Transverse colon (tissue), 4 donors: ENCODE results near the gene JAKMIP1. TPM values are rescaled to one million over a fixed set of nuclear protein-coding genes. Genes with fewer than 3 reads are reported as not detected.

ENCODE experiments used
- DNase-seq: peaks from one replicate; pipeline ENCODE4 v3.0.0-alpha.2; 2019
- H3K27ac ChIP-seq, 4 donors: fragments of 200-600 bp; sonication (generic); 2 replicates each; pipeline ENCODE4 v1.5.1; 2016 to 2018; ENCODE audit warnings: inconsistent platforms in 4 of 4
- H3K27me3 ChIP-seq: fragments of 200-600 bp; sonication (generic); 2 replicates; pipeline ENCODE4 v1.5.1; 2017; ENCODE audit warnings: inconsistent platforms
- H3K36me3 ChIP-seq, 4 donors: fragments of 200-600 bp; sonication (generic); 2 replicates each; pipeline ENCODE4 v1.5.1; 2017 to 2019; ENCODE audit warnings: inconsistent platforms in 4 of 4
- H3K4me1 ChIP-seq, 4 donors: fragments of 200-600 bp; sonication (generic); 2 replicates each; pipeline ENCODE4 v1.5.1; 2017 to 2020; ENCODE audit warnings: inconsistent platforms in 4 of 4
- H3K4me3 ChIP-seq, 4 donors: fragments of 200-600 bp; sonication (generic); 1 replicate in 1 of 4; 2 replicates in 3 of 4; pipeline versions ENCODE4 v1.5.1 to v1.6.1; 2017 to 2019; ENCODE audit warnings: inconsistent platforms in 4 of 4
- H3K9me3 ChIP-seq, 2 donors: fragments of 200-600 bp; sonication (generic); 2 replicates each; pipeline ENCODE4 v1.5.1; 2017 to 2019; ENCODE audit warnings: inconsistent platforms in 2 of 2
- CTCF ChIP-seq, 5 experiments: fragments of 200-600 bp in 3 of 5; fragments of 450-650 bp in 2 of 5; sonication (generic) in 3 of 5; IDR thresholded peaks; 1 replicate in 2 of 5; 2 replicates in 3 of 5; pipeline ENCODE4 v1.5.1; 2016 to 2017; ENCODE audit warnings: antibody characterized with exemption in 5 of 5, inconsistent platforms in 3 of 5, mild to moderate bottlenecking in 2 of 5, moderate library complexity in 1 of 5
- EP300 ChIP-seq: sonication (generic); formaldehyde crosslinking; IDR thresholded peaks from one replicate; pipeline ENCODE4 v1.6.1; 2017; ENCODE audit warnings: antibody characterized with exemption, low read depth
- POLR2A ChIP-seq: fragments of 450-650 bp; IDR thresholded peaks from one replicate; pipeline ENCODE4 v1.6.1; 2016; ENCODE audit warnings: antibody characterized with exemption, mild to moderate bottlenecking, moderate library complexity
- POLR2AphosphoS5 ChIP-seq, 3 donors: sonication (generic); formaldehyde crosslinking; IDR thresholded peaks; one replicate each; pipeline ENCODE4 v1.6.1; 2016; ENCODE audit warnings: antibody characterized with exemption in 3 of 3
- WGBS, 2 donors: methylation state at CpG; one replicate each; pipeline ENCODE4 v1.1.5; 2018; ENCODE audit warnings: low coverage in 1 of 2; 5-methylcytosine and 5-hydroxymethylcytosine counted together
- in situ Hi-C, 4 donors: fragments of 200-750 bp; cut with MboI; loops; one replicate each; pipeline versions ENCODE4 v1.15.0 to v1.15.1; 2017; ENCODE audit warnings: low sequenced_read_pairs in 3 of 4, low pct_ligation_motif_present in 1 of 4, low pct_unique_long_range_greater_than_20kb in 1 of 4
- intact Hi-C: fragments of 100-400 bp; cut with DNase I; formaldehyde crosslinking; loops from one replicate; pipeline ENCODE4 v1.15.1; 2023; ENCODE audit warnings: low total_unique reads
- total RNA-seq, 4 donors: library from RNA; depleted of rRNA; stranded (reverse); fragments of >200 nt; gene quantifications; one replicate each; pipeline ENCODE4 v1.1.0, GENCODE V29; 2016

JAKMIP1 gene
- total RNA-seq, 4 donors from 2014 or later: 1.2 to 1.7 TPM; not detected in 2

DNA sequence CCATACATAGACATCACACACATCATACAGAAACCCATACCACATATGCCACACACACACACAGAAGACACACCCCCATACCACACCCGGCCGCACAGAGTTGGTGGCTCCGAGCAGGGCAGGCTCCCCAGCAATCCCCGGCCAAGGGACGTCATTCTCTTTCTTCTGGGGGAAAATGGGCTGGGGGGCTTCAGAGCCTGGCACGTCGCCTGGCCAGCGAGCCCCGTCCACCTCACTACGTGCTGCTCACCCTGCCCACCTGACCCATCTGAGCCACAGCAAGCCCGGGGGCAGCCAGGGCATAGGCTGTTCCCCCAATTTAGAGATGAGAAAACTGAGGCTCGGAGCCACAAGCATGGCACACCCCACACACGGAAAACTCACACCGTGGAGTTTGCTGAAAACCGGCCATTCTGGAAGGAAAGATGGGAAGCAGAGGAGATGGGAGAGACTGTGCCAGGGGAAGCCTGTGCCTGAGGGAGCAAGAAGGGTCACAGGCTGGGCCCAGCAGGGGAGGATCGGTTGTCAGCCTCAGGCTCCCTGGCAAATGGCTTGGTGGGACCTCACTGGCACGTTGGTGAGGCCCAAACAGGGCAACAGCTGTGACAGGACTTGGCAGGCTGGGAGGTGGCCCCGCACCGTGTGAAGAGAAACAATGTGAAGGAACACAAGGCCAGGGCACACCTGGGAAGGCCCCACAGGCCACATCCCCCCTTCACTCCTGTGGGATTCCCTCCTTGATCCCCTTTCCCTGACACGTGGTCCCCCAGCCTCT, 73.2 kb downstream of the JAKMIP1 start:
- no peak overlapping the region for H3K27ac ChIP-seq
- TF ChIP-seq EP300: no peak
- TF ChIP-seq POLR2A: no peak
- no peak for TF ChIP-seq POLR2AphosphoS5 (IDR thresholded peaks at IDR 0.05)
- no peak for TF ChIP-seq CTCF (IDR thresholded peaks at IDR 0.05)
- no peak overlapping the region for H3K4me3 ChIP-seq
- intact Hi-C loops: no loop called here
- no peak for DNase-seq
- H3K27me3 ChIP-seq: no peaks in the 10 kb centered on the region
- no peaks in the 10 kb centered on the region for H3K4me1 ChIP-seq
- WGBS, 2 donors: 68 to 85% methylated on average over 3 to 20 of the region's 20 CpGs
- in situ Hi-C loops: no loop called here
- H3K36me3 ChIP-seq: no peaks in the 10 kb centered on the region
- H3K9me3 ChIP-seq: no peaks in the 10 kb centered on the region

- 58% methylated on average over 5 of the region's 5 CpGs; no CpG with 5 or more reads in 1 of the 2 donors for WGBS, 2 donors
- Histone ChIP-seq H3K4me3 (no peak overlapping the region), H3K27ac (no peak overlapping the region), H3K9me3 (no peaks in the 10 kb centered on the region), H3K27me3 (no peaks in the 10 kb centered on the region), H3K4me1 (no peaks in the 10 kb centered on the region), H3K36me3 (no peaks in the 10 kb centered on the region)
- intact Hi-C loops (no loop called here), in situ Hi-C loops (no loop called here)
- TF ChIP-seq CTCF (IDR thresholded peaks at IDR 0.05) (no peak), EP300 (no peak), POLR2AphosphoS5 (IDR thresholded peaks at IDR 0.05) (no peak), POLR2A (no peak)
- no peak for DNase-seq
Measured at GRCh38 chr4:6125103-6125651, 75.2 kb downstream of the JAKMIP1 start.

DNA sequence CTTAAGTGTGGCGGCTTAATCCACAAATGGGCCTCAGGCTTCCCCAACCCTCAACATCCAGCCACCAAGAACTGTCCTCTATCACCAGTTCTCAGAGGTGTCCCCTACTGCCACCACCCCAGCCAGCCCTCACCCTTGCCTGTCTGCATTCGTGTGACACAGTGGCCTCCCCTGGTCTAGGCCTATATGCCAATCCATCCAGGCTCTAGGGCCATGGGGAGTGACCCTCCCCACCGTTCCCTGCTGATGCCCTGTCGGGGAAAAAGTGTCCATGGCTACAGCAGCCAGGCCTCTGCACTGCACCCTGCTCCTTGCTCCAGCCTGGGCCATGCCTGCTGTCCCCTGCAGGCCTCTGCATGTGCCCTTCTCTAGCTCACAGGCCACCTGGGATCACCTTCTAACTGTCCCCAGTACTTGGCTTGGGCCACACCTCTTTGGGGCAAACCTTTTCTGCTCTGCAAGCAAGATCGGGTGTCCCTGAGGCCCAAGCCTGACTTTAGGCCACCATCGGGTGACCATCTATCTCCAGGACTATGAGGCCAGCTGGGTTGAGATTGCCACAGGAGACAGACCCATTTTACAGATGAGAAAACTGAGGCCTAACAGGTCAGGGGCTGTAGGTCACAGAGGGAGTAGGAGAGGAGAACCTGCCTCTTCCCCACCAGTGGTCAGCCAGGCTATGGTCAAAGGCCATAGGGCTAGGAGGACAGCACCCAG, 75.8 kb downstream of the JAKMIP1 start:
- no peaks in the 10 kb centered on the region for H3K36me3 ChIP-seq
- no peak for DNase-seq
- H3K27ac ChIP-seq: no peak overlapping the region
- no peaks in the 10 kb centered on the region for H3K27me3 ChIP-seq
- WGBS, 2 donors: 88% methylated on average over 6 of the region's 6 CpGs; no CpG with 5 or more reads in 1 of the 2 donors
- H3K4me1 ChIP-seq: no peaks in the 10 kb centered on the region
- intact Hi-C loops (no loop called here), in situ Hi-C loops (no loop called here)
- no peak for TF ChIP-seq POLR2AphosphoS5 (IDR thresholded peaks at IDR 0.05)
- no peak for TF ChIP-seq EP300
- TF ChIP-seq CTCF (IDR thresholded peaks at IDR 0.05): no peak
- TF ChIP-seq POLR2A: no peak
- H3K4me3 ChIP-seq: no peak overlapping the region
- H3K9me3 ChIP-seq: no peaks in the 10 kb centered on the region

DNA sequence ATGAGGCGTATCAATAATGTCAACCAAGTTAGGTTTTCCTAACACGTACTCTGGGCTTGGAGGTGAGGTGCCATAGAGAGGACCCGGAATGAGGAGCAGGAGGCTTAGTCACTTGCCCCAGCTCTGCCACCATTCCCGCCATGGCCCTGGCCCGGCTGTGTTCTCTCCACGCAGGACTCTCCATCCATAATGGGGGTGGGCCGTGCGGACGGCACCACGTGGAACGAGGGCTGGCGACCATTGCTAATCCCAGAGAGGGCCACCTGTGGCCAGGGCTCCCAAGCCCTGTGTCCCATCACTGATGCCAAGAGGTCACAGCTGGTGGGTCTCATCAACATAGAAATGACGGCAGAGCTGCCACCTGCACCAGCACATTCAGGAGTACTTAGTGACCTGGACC, 76.4 kb downstream of the JAKMIP1 start:
- Histone ChIP-seq H3K36me3 (no peaks in the 10 kb centered on the region), H3K9me3 (no peaks in the 10 kb centered on the region), H3K27me3 (no peaks in the 10 kb centered on the region), H3K4me3 (no peak overlapping the region), H3K4me1 (no peaks in the 10 kb centered on the region), H3K27ac (no peak overlapping the region)
- in situ Hi-C loops: no loop called here
- intact Hi-C loops: no loop called here
- WGBS, 2 donors: 95% methylated on average over 13 of the region's 13 CpGs; no CpG with 5 or more reads in 1 of the 2 donors
- TF ChIP-seq EP300: no peak
- no peak for TF ChIP-seq CTCF (IDR thresholded peaks at IDR 0.05)
- no peak for TF ChIP-seq POLR2A
- no peak for TF ChIP-seq POLR2AphosphoS5 (IDR thresholded peaks at IDR 0.05)
- no peak for DNase-seq
